SK-N-MC (cell line): ENCODE measurements around the gene SLC6A11.

Experiments used
- DNase-seq: peaks from one replicate; pipeline ENCODE4 v3.0.0-alpha.2; 2011; ENCODE audit warnings: low read depth, low spot score
- H3K27ac ChIP-seq: fragments of 200-600 bp; sonication (generic); 2 replicates; pipeline ENCODE4 v1.5.1; 2016; ENCODE audit warnings: mixed run types
- H3K36me3 ChIP-seq: fragments of 200-600 bp; sonication (generic); 2 replicates; pipeline ENCODE4 v1.6.1; 2017; ENCODE audit warnings: antibody characterized with exemption, low read length, mixed read lengths; ENCODE audit not compliant: insufficient read depth
- H3K4me3 ChIP-seq: fragments of 200-600 bp; sonication (generic); 2 replicates; pipeline ENCODE4 v1.5.1; 2016
- H3K9ac ChIP-seq: fragments of 200-600 bp; sonication (generic); 2 replicates; pipeline ENCODE4 v1.8.0; 2017; ENCODE audit warnings: mixed run types, mixed read lengths; ENCODE audit not compliant: insufficient read length
- H3K9me3 ChIP-seq: fragments of 200-600 bp; sonication (generic); 2 replicates; pipeline ENCODE4 v1.6.1; 2017; ENCODE audit warnings: low read depth, mild to moderate bottlenecking, antibody characterized with exemption, low read length, moderate library complexity, mixed read lengths
- EZH2 ChIP-seq: fragments of 200-600 bp; sonication (generic); IDR thresholded peaks from one replicate; pipeline ENCODE4 v1.6.1; 2017; ENCODE audit warnings: antibody characterized with exemption
- FOXP2 ChIP-seq: optimal IDR thresholded peaks from 2 replicates; pipeline ENCODE3; 2011; ENCODE audit warnings: mild to moderate bottlenecking, moderate library complexity; ENCODE audit not compliant: insufficient read depth; ENCODE audit errors: extremely low read length, control extremely low read depth
- POLR2AphosphoS5 ChIP-seq: IDR thresholded peaks from 2 replicates; pipeline ENCODE4 v1.6.1; 2012; ENCODE audit warnings: mild to moderate bottlenecking, low read depth, low read length, borderline replicate concordance

The SLC6A11 gene

GRCh38 chr3:10783360-10784351 lies 32.4 kb upstream of the SLC6A11 start:
- H3K27ac ChIP-seq, result no peak overlapping the region
- H3K9ac ChIP-seq, result no peak overlapping the region
- no peaks in the 10 kb centered on the region for H3K9me3 ChIP-seq
- TF ChIP-seq EZH2 (no peak), FOXP2 (no peak), POLR2AphosphoS5 (no peak)
- no peak overlapping the region for H3K4me3 ChIP-seq
- no peaks in the 10 kb centered on the region for H3K36me3 ChIP-seq
- DNase-seq, result no peak

GRCh38 chr3:10786640-10787039 lies 29.4 kb upstream of the SLC6A11 start:
- TF ChIP-seq EZH2, result no peak
- TF ChIP-seq FOXP2, result no peak
- TF ChIP-seq POLR2AphosphoS5, result no peak
- Histone ChIP-seq H3K4me3 (no peak overlapping the region), H3K9ac (no peak overlapping the region), H3K27ac (no peak overlapping the region), H3K36me3 (no peaks in the 10 kb centered on the region), H3K9me3 (no peaks in the 10 kb centered on the region)
- no peak for DNase-seq

- no peak overlapping the region for H3K9ac ChIP-seq
- H3K27ac ChIP-seq, result no peak overlapping the region
- H3K36me3 ChIP-seq, result no peaks in the 10 kb centered on the region
- no peaks in the 10 kb centered on the region for H3K9me3 ChIP-seq
- no peak for TF ChIP-seq EZH2
- TF ChIP-seq FOXP2, result no peak
- TF ChIP-seq POLR2AphosphoS5, result no peak
- H3K4me3 ChIP-seq, result no peak overlapping the region
- no peak for DNase-seq
Measured at GRCh38 chr3:10788451-10788850, 27.6 kb upstream of the SLC6A11 start.

- Histone ChIP-seq H3K36me3 (no peaks in the 10 kb centered on the region), H3K9me3 (no peaks in the 10 kb centered on the region), H3K4me3 (no peak overlapping the region), H3K27ac (no peak overlapping the region), H3K9ac (no peak overlapping the region)
- no peak for DNase-seq
- no peak for TF ChIP-seq POLR2AphosphoS5
Measured at GRCh38 chr3:10790713-10791112, 25.3 kb upstream of the SLC6A11 start.

GRCh38 chr3:10792208-10792607 lies 23.8 kb upstream of the SLC6A11 start:
- Histone ChIP-seq H3K9me3 (no peaks in the 10 kb centered on the region), H3K4me3 (no peak overlapping the region), H3K36me3 (no peaks in the 10 kb centered on the region), H3K9ac (no peak overlapping the region), H3K27ac (no peak overlapping the region)
- no peak for DNase-seq
- no peak for TF ChIP-seq FOXP2
- TF ChIP-seq POLR2AphosphoS5, result no peak

- H3K9ac ChIP-seq, result no peak overlapping the region
- no peak for DNase-seq
- H3K4me3 ChIP-seq, result no peak overlapping the region
- H3K9me3 ChIP-seq, result no peaks in the 10 kb centered on the region
- no peak for TF ChIP-seq POLR2AphosphoS5
- no peak for TF ChIP-seq EZH2
- no peak for TF ChIP-seq FOXP2
- H3K36me3 ChIP-seq, result no peaks in the 10 kb centered on the region
- H3K27ac ChIP-seq, result no peak overlapping the region
Measured at GRCh38 chr3:10798600-10799367, 17.2 kb upstream of the SLC6A11 start.

GRCh38 chr3:10804183-10804648 lies 11.8 kb upstream of the SLC6A11 start:
- no peaks in the 10 kb centered on the region for H3K9me3 ChIP-seq
- H3K36me3 ChIP-seq, result no peaks in the 10 kb centered on the region
- DNase-seq, result no peak
- no peak overlapping the region for H3K27ac ChIP-seq
- H3K9ac ChIP-seq, result no peak overlapping the region
- H3K4me3 ChIP-seq, result no peak overlapping the region
- no peak for TF ChIP-seq EZH2
- no peak for TF ChIP-seq FOXP2
- no peak for TF ChIP-seq POLR2AphosphoS5

- no peak for DNase-seq
Measured at GRCh38 chr3:10806006-10806405, 10.0 kb upstream of the SLC6A11 start.

More at GRCh38 chr3:10806006-10806405, 10.0 kb upstream of the SLC6A11 start:
- Histone ChIP-seq H3K9ac (no peak overlapping the region), H3K9me3 (no peaks in the 10 kb centered on the region), H3K4me3 (no peak overlapping the region), H3K36me3 (no peaks in the 10 kb centered on the region), H3K27ac (no peak overlapping the region)
- no peak for TF ChIP-seq POLR2AphosphoS5
- TF ChIP-seq FOXP2, result no peak
- TF ChIP-seq EZH2, result no peak
